HEK293 (cell line): ENCODE results near the gene PHKG2.

ENCODE experiments used
- KLF1 ChIP-seq: fragments of 450-650 bp; formaldehyde crosslinking; IDR thresholded peaks from 2 replicates; pipeline ENCODE4 v1.5.1; 2016; ENCODE audit warnings: missing biosample characterization, missing genetic modification characterization
- KLF7 ChIP-seq: fragments of 450-650 bp; formaldehyde crosslinking; IDR thresholded peaks from 2 replicates; pipeline ENCODE4 v1.5.1; 2016; ENCODE audit warnings: missing biosample characterization, missing genetic modification characterization, borderline replicate concordance
- RBAK ChIP-seq: fragments of 450-650 bp; formaldehyde crosslinking; IDR thresholded peaks from 2 replicates; pipeline ENCODE4 v1.5.1; 2016; ENCODE audit warnings: missing biosample characterization, missing genetic modification characterization
- REPIN1 ChIP-seq: fragments of 450-650 bp; formaldehyde crosslinking; IDR thresholded peaks from 2 replicates; pipeline ENCODE4 v1.5.1; 2017; ENCODE audit warnings: missing biosample characterization, missing genetic modification characterization, low read depth
- WT1 ChIP-seq: fragments of 450-650 bp; formaldehyde crosslinking; IDR thresholded peaks from 2 replicates; pipeline ENCODE4 v1.5.1; 2016; ENCODE audit warnings: missing biosample characterization, missing genetic modification characterization
- ZBTB17 ChIP-seq: fragments of 450-650 bp; formaldehyde crosslinking; IDR thresholded peaks from 2 replicates; pipeline ENCODE4 v1.5.1; 2016; ENCODE audit warnings: missing biosample characterization, missing genetic modification characterization
- ZBTB20 ChIP-seq: fragments of 450-650 bp; formaldehyde crosslinking; IDR thresholded peaks from 2 replicates; pipeline ENCODE4 v1.5.1; 2016; ENCODE audit warnings: missing biosample characterization, missing genetic modification characterization
- ZBTB21 ChIP-seq: fragments of 450-650 bp; formaldehyde crosslinking; IDR thresholded peaks from 2 replicates; pipeline ENCODE4 v1.5.1; 2017; ENCODE audit warnings: missing biosample characterization, missing genetic modification characterization
- ZBTB48 ChIP-seq: fragments of 450-650 bp; formaldehyde crosslinking; IDR thresholded peaks from 2 replicates; pipeline ENCODE4 v1.5.1; 2016; ENCODE audit warnings: missing biosample characterization, missing genetic modification characterization
- ZBTB7A ChIP-seq: fragments of 450-650 bp; formaldehyde crosslinking; IDR thresholded peaks from 2 replicates; pipeline ENCODE4 v1.5.1; 2016; ENCODE audit warnings: low read depth, missing biosample characterization, missing genetic modification characterization
- ZFHX2 ChIP-seq: fragments of 450-650 bp; formaldehyde crosslinking; conservative IDR thresholded peaks from 2 replicates; pipeline ENCODE4 v1.5.1; 2016; ENCODE audit warnings: missing biosample characterization, missing genetic modification characterization
- ZFP3 ChIP-seq: fragments of 450-650 bp; formaldehyde crosslinking; IDR thresholded peaks from 2 replicates; pipeline ENCODE4 v1.5.1; 2016; ENCODE audit warnings: low read depth, missing biosample characterization, missing genetic modification characterization
- ZIC2 ChIP-seq: fragments of 450-650 bp; formaldehyde crosslinking; IDR thresholded peaks from 2 replicates; pipeline ENCODE4 v1.5.1; 2016; ENCODE audit warnings: missing biosample characterization, missing genetic modification characterization
- ZNF174 ChIP-seq: fragments of 450-650 bp; formaldehyde crosslinking; IDR thresholded peaks from 2 replicates; pipeline ENCODE4 v1.5.0; 2017; ENCODE audit warnings: missing biosample characterization, mild to moderate bottlenecking, missing genetic modification characterization
- ZNF175 ChIP-seq: fragments of 450-650 bp; formaldehyde crosslinking; IDR thresholded peaks from 2 replicates; pipeline ENCODE4 v1.5.1; 2016; ENCODE audit warnings: missing biosample characterization, missing genetic modification characterization
- ZNF23 ChIP-seq: fragments of 450-650 bp; formaldehyde crosslinking; IDR thresholded peaks from 2 replicates; pipeline ENCODE4 v1.5.1; 2016; ENCODE audit warnings: missing biosample characterization, missing genetic modification characterization, borderline replicate concordance
- ZNF239 ChIP-seq: fragments of 450-650 bp; formaldehyde crosslinking; IDR thresholded peaks from 2 replicates; pipeline ENCODE4 v1.5.1; 2016; ENCODE audit warnings: missing biosample characterization, missing genetic modification characterization
- ZNF324 ChIP-seq: fragments of 450-650 bp; formaldehyde crosslinking; IDR thresholded peaks from 2 replicates; pipeline ENCODE4 v1.5.1; 2016; ENCODE audit warnings: missing biosample characterization, missing genetic modification characterization
- ZNF335 ChIP-seq: fragments of 450-650 bp; formaldehyde crosslinking; conservative IDR thresholded peaks from 2 replicates; pipeline ENCODE4 v1.5.1; 2016; ENCODE audit warnings: missing biosample characterization, missing genetic modification characterization
- ZNF37A ChIP-seq: fragments of 450-650 bp; IDR thresholded peaks from 2 replicates; pipeline ENCODE4 v1.5.1; 2018; ENCODE audit warnings: missing biosample characterization, missing genetic modification characterization
- ZNF514 ChIP-seq: fragments of 450-650 bp; formaldehyde crosslinking; IDR thresholded peaks from 2 replicates; pipeline ENCODE4 v1.5.1; 2016; ENCODE audit warnings: missing biosample characterization, missing genetic modification characterization
- ZNF600 ChIP-seq: fragments of 450-650 bp; formaldehyde crosslinking; IDR thresholded peaks from 2 replicates; pipeline ENCODE4 v1.5.1; 2016; ENCODE audit warnings: missing biosample characterization, missing genetic modification characterization
- ZNF658 ChIP-seq: fragments of 450-650 bp; formaldehyde crosslinking; IDR thresholded peaks from 2 replicates; pipeline ENCODE4; 2016; ENCODE audit warnings: missing biosample characterization, missing genetic modification characterization
- ZNF777 ChIP-seq: fragments of 450-650 bp; formaldehyde crosslinking; IDR thresholded peaks from 2 replicates; pipeline ENCODE4 v1.5.1; 2017; ENCODE audit warnings: missing biosample characterization, missing genetic modification characterization, borderline replicate concordance
- ZNF843 ChIP-seq: fragments of 450-650 bp; formaldehyde crosslinking; IDR thresholded peaks from 2 replicates; pipeline ENCODE4 v1.5.1; 2016; ENCODE audit warnings: missing biosample characterization, missing genetic modification characterization
- ZSCAN23 ChIP-seq: fragments of 450-650 bp; formaldehyde crosslinking; IDR thresholded peaks from 2 replicates; pipeline ENCODE4 v1.5.1; 2016; ENCODE audit warnings: missing biosample characterization, missing genetic modification characterization
- TF ChIP-seq, protein P1 (sequence below): fragments of 450-650 bp; formaldehyde crosslinking; IDR thresholded peaks from 2 replicates; pipeline ENCODE4 v1.5.1; 2016; ENCODE audit warnings: missing biosample characterization, missing genetic modification characterization, borderline replicate concordance
- TF ChIP-seq, protein P2 (sequence below): fragments of 450-650 bp; IDR thresholded peaks from 2 replicates; pipeline ENCODE4 v1.5.1; 2018; ENCODE audit warnings: missing biosample characterization, mild to moderate bottlenecking, missing genetic modification characterization
- TF ChIP-seq, protein P3 (sequence below): fragments of 450-650 bp; formaldehyde crosslinking; IDR thresholded peaks from 2 replicates; pipeline ENCODE4 v1.5.1; 2016; ENCODE audit warnings: missing biosample characterization, missing genetic modification characterization
- TF ChIP-seq, protein P4 (sequence below): fragments of 450-650 bp; formaldehyde crosslinking; IDR thresholded peaks from 2 replicates; pipeline ENCODE4 v1.5.1; 2017; ENCODE audit warnings: missing biosample characterization, missing genetic modification characterization
- TF ChIP-seq, protein P5 (sequence below): fragments of 450-650 bp; formaldehyde crosslinking; IDR thresholded peaks from 2 replicates; pipeline ENCODE4 v1.5.1; 2016; ENCODE audit warnings: missing biosample characterization, missing genetic modification characterization

Gene PHKG2

DNA sequence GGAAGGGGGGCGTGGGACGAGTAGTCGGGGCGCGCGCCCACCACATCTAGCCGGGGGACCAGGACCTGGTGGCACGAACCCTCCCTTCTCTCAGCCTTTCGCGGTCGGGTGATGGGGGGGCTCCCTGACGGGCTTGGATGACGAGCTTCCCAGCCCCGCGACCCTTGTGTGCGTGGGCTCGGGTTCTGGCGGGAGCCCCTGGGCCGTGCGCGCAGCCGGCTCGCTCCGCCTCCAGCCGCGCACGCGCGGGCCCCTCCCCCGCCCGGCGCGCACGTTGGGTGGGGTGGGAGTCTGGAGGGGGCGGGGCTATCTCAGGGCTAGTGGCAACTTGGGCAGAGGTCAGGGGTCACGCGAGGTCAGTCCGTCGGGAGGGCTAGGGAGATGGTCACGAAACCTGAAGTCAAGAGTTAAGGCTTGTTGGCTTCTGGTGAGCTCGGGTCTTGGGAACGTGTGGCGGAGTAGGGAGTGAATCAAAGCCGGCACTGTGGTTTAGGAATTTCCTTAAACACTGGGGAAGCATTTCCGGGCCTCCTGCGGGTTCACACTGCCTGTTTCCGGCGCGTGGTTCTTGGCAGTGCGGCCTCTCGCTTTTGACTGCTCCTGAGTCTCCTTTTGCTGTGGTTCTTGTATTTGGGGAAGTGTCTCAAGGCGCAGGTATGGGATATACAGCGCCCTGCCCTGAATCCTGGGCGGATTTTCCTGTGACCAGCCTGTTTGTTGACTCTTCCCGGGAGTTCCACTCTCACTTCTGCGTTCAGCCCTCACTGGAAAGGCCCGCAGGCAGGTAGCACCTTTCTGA is 49.2 kb upstream of the PHKG2 start, which contains the start of gene SRCAP (continued):
- TF ChIP-seq, protein P1, sequence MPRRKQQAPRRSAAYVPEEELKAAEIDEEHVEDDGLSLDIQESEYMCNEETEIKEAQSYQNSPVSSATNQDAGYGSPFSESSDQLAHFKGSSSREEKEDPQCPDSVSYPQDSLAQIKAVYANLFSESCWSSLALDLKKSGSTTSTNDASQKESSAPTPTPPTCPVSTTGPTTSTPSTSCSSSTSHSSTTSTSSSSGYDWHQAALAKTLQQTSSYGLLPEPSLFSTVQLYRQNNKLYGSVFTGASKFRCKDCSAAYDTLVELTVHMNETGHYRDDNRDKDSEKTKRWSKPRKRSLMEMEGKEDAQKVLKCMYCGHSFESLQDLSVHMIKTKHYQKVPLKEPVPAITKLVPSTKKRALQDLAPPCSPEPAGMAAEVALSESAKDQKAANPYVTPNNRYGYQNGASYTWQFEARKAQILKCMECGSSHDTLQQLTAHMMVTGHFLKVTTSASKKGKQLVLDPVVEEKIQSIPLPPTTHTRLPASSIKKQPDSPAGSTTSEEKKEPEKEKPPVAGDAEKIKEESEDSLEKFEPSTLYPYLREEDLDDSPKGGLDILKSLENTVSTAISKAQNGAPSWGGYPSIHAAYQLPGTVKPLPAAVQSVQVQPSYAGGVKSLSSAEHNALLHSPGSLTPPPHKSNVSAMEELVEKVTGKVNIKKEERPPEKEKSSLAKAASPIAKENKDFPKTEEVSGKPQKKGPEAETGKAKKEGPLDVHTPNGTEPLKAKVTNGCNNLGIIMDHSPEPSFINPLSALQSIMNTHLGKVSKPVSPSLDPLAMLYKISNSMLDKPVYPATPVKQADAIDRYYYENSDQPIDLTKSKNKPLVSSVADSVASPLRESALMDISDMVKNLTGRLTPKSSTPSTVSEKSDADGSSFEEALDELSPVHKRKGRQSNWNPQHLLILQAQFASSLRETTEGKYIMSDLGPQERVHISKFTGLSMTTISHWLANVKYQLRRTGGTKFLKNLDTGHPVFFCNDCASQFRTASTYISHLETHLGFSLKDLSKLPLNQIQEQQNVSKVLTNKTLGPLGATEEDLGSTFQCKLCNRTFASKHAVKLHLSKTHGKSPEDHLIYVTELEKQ (tag by site-specific recombination) = no peak
- TF ChIP-seq ZNF777 (tag by site-specific recombination) (0 out of 2 replicates have a peak, but pooled peaks have one; percentile 19), ZNF335 (tag by site-specific recombination) (peak; percentile 89), ZNF843 (no peak), ZNF37A (tag by site-specific recombination) (no peak), ZIC2 (tag by site-specific recombination) (peak; percentile 42; the same call in 1 of the 2 replicates), ZNF658 (tag by site-specific recombination) (no peak), ZNF600 (peak; percentile 96), ZBTB17 (tag by site-specific recombination) (0 out of 2 replicates have a peak, but pooled peaks have one; percentile 24), ZNF239 (tag by site-specific recombination) (0 out of 2 replicates have a peak, but pooled peaks have one; percentile 29), ZNF23 (tag by site-specific recombination) (peak; percentile 70; the same call in 1 of the 2 replicates), RBAK (tag by site-specific recombination) (no peak), ZFHX2 (tag by site-specific recombination) (peak; percentile 97), ZBTB20 (peak; percentile 67), ZBTB21 (peak; percentile 64; the same call in 1 of the 2 replicates), KLF7 (peak; percentile 70; the same call in 1 of the 2 replicates), ZNF514 (tag by site-specific recombination) (no peak), ZNF324 (tag by site-specific recombination) (no peak; the same call in 1 of the 2 replicates), ZFP3 (tag by site-specific recombination) (no peak), ZSCAN23 (tag by site-specific recombination) (peak; percentile 77), KLF1 (tag by site-specific recombination) (peak; percentile 56), ZNF174 (no peak), ZNF175 (tag by site-specific recombination) (no peak), WT1 (peak; percentile 16; the same call in 1 of the 2 replicates), REPIN1 (tag by site-specific recombination) (peak; percentile 84; the same call in 1 of the 2 replicates), ZBTB7A (peak; percentile 99), ZBTB48 (tag by site-specific recombination) (peak; percentile 69)
- TF ChIP-seq, protein P2, sequence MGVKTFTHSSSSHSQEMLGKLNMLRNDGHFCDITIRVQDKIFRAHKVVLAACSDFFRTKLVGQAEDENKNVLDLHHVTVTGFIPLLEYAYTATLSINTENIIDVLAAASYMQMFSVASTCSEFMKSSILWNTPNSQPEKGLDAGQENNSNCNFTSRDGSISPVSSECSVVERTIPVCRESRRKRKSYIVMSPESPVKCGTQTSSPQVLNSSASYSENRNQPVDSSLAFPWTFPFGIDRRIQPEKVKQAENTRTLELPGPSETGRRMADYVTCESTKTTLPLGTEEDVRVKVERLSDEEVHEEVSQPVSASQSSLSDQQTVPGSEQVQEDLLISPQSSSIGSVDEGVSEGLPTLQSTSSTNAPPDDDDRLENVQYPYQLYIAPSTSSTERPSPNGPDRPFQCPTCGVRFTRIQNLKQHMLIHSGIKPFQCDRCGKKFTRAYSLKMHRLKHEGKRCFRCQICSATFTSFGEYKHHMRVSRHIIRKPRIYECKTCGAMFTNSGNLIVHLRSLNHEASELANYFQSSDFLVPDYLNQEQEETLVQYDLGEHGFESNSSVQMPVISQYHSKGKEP (tag by site-specific recombination) = no peak
- TF ChIP-seq, protein P3, sequence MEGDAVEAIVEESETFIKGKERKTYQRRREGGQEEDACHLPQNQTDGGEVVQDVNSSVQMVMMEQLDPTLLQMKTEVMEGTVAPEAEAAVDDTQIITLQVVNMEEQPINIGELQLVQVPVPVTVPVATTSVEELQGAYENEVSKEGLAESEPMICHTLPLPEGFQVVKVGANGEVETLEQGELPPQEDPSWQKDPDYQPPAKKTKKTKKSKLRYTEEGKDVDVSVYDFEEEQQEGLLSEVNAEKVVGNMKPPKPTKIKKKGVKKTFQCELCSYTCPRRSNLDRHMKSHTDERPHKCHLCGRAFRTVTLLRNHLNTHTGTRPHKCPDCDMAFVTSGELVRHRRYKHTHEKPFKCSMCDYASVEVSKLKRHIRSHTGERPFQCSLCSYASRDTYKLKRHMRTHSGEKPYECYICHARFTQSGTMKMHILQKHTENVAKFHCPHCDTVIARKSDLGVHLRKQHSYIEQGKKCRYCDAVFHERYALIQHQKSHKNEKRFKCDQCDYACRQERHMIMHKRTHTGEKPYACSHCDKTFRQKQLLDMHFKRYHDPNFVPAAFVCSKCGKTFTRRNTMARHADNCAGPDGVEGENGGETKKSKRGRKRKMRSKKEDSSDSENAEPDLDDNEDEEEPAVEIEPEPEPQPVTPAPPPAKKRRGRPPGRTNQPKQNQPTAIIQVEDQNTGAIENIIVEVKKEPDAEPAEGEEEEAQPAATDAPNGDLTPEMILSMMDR (tag by site-specific recombination) = no peak
- TF ChIP-seq, protein P4, sequence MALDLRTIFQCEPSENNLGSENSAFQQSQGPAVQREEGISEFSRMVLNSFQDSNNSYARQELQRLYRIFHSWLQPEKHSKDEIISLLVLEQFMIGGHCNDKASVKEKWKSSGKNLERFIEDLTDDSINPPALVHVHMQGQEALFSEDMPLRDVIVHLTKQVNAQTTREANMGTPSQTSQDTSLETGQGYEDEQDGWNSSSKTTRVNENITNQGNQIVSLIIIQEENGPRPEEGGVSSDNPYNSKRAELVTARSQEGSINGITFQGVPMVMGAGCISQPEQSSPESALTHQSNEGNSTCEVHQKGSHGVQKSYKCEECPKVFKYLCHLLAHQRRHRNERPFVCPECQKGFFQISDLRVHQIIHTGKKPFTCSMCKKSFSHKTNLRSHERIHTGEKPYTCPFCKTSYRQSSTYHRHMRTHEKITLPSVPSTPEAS (tag by site-specific recombination) = peak; percentile 30; the same call in 1 of the 2 replicates
- TF ChIP-seq, protein P5, sequence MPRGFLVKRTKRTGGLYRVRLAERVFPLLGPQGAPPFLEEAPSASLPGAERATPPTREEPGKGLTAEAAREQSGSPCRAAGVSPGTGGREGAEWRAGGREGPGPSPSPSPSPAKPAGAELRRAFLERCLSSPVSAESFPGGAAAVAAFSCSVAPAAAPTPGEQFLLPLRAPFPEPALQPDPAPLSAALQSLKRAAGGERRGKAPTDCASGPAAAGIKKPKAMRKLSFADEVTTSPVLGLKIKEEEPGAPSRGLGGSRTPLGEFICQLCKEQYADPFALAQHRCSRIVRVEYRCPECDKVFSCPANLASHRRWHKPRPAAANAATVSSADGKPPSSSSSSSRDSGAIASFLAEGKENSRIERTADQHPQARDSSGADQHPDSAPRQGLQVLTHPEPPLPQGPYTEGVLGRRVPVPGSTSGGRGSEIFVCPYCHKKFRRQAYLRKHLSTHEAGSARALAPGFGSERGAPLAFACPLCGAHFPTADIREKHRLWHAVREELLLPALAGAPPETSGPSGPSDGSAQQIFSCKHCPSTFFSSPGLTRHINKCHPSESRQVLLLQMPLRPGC (tag by site-specific recombination) = 0 out of 2 replicates have a peak, but pooled peaks have one; percentile 66
